ENCODE measurements around the gene B3GALT6. TPM values are rescaled to one million over a fixed set of nuclear protein-coding genes. Genes with fewer than 3 reads are reported as not detected.
"Not testable (repeated sequence)": the region's sequence is repeated elsewhere in the genome, so short reads cannot be mapped to it uniquely, and the experiment has no call there.

The B3GALT6 gene
- polyA plus RNA-seq, 4 donors = 2.7 to 13.7 (median 6.8) TPM

DNA sequence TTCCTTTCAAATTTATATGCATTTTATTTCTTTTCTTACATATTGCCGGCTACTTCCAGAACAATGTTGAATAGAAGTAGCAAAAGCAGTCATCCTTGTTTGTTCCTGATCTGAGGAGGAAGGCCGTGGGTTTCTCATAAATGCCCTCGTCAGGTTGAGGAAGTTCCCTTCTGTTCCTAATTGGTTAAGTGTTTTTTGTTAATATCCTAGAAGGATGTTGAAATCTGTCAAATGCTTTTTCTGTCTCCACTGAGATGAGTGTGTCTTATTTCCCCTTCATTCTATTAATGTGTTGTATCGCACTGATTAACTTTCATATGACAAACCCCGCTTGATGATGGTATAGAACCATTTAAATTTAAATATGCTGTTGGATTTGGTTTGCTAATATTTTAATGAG is 42.9 kb upstream of the B3GALT6 start:
- no peak overlapping the region for H3K27ac ChIP-seq (ENCODE audit: low read depth in 1 of 3, low read length in 2 of 3)
- FAIRE-seq = no peak

DNA sequence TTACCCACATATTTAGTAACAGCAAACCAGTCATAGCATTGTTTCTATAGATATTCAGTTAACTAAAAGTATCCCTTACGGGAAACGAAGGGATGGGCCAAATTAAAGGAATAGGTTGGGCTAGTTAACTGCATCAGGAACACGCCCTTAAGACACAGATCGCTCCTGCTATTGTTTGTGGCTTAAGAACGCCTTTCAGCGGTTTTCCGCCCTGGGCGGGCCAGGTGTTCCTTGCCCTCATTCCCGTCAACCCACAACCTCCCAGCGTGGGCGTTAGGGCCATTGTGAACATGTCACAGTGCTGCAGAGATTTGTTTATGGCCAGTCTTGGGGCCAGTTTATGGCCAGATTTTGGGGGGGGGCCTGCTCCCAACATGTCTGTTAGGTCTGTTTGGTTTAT is 40.3 kb upstream of the B3GALT6 start:
- H3K4me1 ChIP-seq (ENCODE audit: control insufficient read depth in 3 of 3, insufficient read depth in 2 of 3, low read depth in 1 of 3, low read length in 2 of 3) = no peaks in the 10 kb centered on the region
- peaks cover 0 to 1% (median 0%) of the 10 kb centered on the region in 3 donors for H3K27me3 ChIP-seq (ENCODE audit: control insufficient read depth in 3 of 3, insufficient read depth in 3 of 3, low read length in 3 of 3)
- no peak for FAIRE-seq
- WGBS, 3 donors = 84 to 94% (median 90%) methylated on average over 11 of the region's 11 CpGs
- no peak for DNase-seq
- H3K36me3 ChIP-seq (ENCODE audit: control insufficient read depth in 3 of 3, insufficient read depth in 2 of 3, low read depth in 1 of 3, low read length in 3 of 3) = no peaks in the 10 kb centered on the region
- no peak overlapping the region for H3K27ac ChIP-seq (ENCODE audit: low read depth in 1 of 3, low read length in 2 of 3)
- H3K9me3 ChIP-seq (ENCODE audit: control insufficient read depth in 2 of 2, insufficient read depth in 1 of 2, low read depth in 1 of 2, low read length in 1 of 2) = peaks cover 0 to 13% of the 10 kb centered on the region in 2 donors
- H3K4me3 ChIP-seq (ENCODE audit: low read depth in 1 of 3, low read length in 3 of 3) = no peak overlapping the region

More for the DNA sequence above, 42.9 kb upstream of the B3GALT6 start:
- no peak for DNase-seq
- 72 to 83% (median 72%) methylated on average over 5 of the region's 5 CpGs for WGBS, 3 donors
- Histone ChIP-seq H3K9me3 (ENCODE audit: control insufficient read depth in 2 of 2, insufficient read depth in 1 of 2, low read depth in 1 of 2, low read length in 1 of 2) (peaks cover 0 to 4% of the 10 kb centered on the region in 2 donors), H3K4me3 (ENCODE audit: low read depth in 1 of 3, low read length in 3 of 3) (no peak overlapping the region), H3K4me1 (ENCODE audit: control insufficient read depth in 3 of 3, insufficient read depth in 2 of 3, low read depth in 1 of 3, low read length in 2 of 3) (no peaks in the 10 kb centered on the region), H3K36me3 (ENCODE audit: control insufficient read depth in 3 of 3, insufficient read depth in 2 of 3, low read depth in 1 of 3, low read length in 3 of 3) (no peaks in the 10 kb centered on the region), H3K27me3 (ENCODE audit: control insufficient read depth in 3 of 3, insufficient read depth in 3 of 3, low read length in 3 of 3) (peaks cover 0 to 1% (median 0%) of the 10 kb centered on the region in 3 donors)

DNA sequence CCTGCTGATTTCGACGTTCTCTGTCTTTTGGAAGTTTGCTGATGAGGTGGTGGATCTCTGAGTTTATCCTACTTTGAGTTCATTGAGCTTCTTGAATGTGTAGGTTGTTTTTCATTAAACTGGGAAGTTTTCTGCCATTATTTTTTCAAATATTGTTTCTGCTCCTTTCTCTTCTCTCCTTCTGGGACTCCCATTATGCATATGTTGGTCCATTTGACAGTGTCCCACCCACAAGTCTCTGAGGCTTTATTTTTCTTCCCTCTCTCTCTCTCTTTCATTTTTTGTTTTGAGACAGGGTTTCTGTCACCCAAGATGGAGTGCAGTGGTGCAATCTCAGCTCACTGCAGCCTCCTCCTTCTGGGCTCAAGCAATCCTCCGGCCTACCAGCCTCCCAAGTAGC is 37.3 kb upstream of the B3GALT6 start:
- Histone ChIP-seq H3K27ac (ENCODE audit: low read depth in 1 of 3, low read length in 2 of 3) (no peak overlapping the region), H3K4me1 (ENCODE audit: control insufficient read depth in 3 of 3, insufficient read depth in 2 of 3, low read depth in 1 of 3, low read length in 2 of 3) (no peaks in the 10 kb centered on the region), H3K9me3 (ENCODE audit: control insufficient read depth in 2 of 2, insufficient read depth in 1 of 2, low read depth in 1 of 2, low read length in 1 of 2) (peaks cover 0 to 13% of the 10 kb centered on the region in 2 donors), H3K27me3 (ENCODE audit: control insufficient read depth in 3 of 3, insufficient read depth in 3 of 3, low read length in 3 of 3) (peaks cover 0 to 12% (median 1%) of the 10 kb centered on the region in 3 donors), H3K4me3 (ENCODE audit: low read depth in 1 of 3, low read length in 3 of 3) (no peak overlapping the region), H3K36me3 (ENCODE audit: control insufficient read depth in 3 of 3, insufficient read depth in 2 of 3, low read depth in 1 of 3, low read length in 3 of 3) (no peaks in the 10 kb centered on the region)
- DNase-seq = no peak
- FAIRE-seq = no peak
- WGBS, 3 donors = 82 to 93% (median 92%) methylated on average over 3 of the region's 3 CpGs

DNA sequence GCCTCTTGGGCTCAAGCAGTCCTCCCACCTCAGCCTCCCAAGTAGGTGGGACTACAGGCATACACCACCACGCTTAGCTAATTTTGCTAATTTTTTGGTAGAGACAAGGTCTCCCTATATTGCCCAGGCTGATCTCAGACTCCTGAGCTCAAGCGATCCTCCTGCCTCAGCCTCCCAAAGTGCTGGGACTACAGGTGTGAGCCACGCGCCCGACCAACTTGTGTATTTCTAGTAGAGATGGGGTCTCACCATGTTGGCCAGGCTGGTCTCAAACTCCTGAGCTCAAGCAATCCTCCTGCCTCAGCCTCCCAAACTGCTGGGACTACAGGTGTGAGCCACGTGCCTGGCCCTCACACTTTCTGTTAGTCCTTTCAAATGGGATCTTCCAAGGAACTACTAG is 36.3 kb upstream of the B3GALT6 start:
- FAIRE-seq; H3K4me3 ChIP-seq (ENCODE audit: low read depth in 1 of 3, low read length in 3 of 3); H3K4me1 ChIP-seq (ENCODE audit: control insufficient read depth in 3 of 3, insufficient read depth in 2 of 3, low read depth in 1 of 3, low read length in 2 of 3); DNase-seq; H3K36me3 ChIP-seq (ENCODE audit: control insufficient read depth in 3 of 3, insufficient read depth in 2 of 3, low read depth in 1 of 3, low read length in 3 of 3); H3K27ac ChIP-seq (ENCODE audit: low read depth in 1 of 3, low read length in 2 of 3): not testable (repeated sequence)
- Histone ChIP-seq H3K27me3 (ENCODE audit: control insufficient read depth in 3 of 3, insufficient read depth in 3 of 3, low read length in 3 of 3) (peaks cover 0 to 22% (median 1%) of the 10 kb centered on the region in 3 donors), H3K9me3 (ENCODE audit: control insufficient read depth in 2 of 2, insufficient read depth in 1 of 2, low read depth in 1 of 2, low read length in 1 of 2) (peaks cover 0 to 13% of the 10 kb centered on the region in 2 donors)
- 87 to 96% (median 92%) methylated on average over 6 of the region's 6 CpGs for WGBS, 3 donors

DNA sequence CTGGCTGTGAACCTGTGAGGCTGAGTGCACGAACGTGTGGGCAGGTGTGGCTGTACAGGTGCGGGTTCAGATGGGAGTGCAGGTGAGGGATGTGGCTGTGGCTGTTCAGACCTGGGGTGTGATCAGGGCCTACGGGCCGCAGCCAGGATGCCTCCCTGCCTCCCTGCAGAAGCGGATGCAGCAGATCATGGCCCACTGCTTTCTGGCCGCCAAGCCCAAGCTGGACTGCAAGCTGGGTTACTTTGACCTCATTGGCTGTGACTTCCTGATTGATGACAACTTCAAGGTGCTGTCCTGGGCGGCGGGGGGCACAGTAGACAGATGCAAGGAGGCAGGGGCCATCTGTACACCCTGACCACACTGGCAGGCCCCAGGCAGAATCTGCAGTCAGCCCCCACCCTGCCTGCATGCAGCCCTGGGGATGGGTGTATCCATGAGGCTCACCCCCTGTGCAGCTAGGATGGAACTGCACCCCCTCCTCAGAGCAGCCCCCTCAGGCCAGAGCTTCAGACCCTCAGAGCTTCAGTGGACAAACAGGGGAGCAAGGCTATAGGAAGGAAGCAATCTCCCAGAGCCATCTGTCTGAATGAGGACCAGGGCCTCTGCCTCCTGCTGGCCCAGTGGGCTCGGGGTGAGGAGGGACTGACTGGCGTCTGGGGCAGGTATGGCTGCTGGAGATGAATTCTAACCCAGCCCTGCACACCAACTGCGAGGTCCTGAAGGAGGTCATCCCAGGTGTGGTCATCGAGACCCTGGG is 35.4 kb upstream of the B3GALT6 start:
- FAIRE-seq = no peak
- no peak for DNase-seq

DNA sequence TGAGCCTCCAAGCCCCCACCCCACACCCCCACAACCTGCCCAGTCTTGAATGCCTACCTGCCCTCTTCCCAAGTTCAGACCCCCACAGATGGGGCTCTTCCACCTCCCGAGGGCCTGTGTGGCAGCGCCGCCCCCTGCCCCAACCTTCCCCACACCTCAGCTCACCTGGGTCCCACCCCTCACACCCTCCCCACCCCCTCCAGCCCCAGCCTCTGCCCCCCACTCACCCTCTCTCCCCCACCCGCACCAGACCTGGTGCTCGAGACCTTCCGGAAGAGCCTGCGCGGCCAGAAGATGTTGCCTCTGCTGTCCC is 34.9 kb upstream of the B3GALT6 start:
- FAIRE-seq (no peak), DNase-seq (no peak)
- WGBS, 3 donors = 75 to 95% (median 85%) methylated on average over 3 to 8 of the region's 8 CpGs
- no peaks in the 10 kb centered on the region for H3K36me3 ChIP-seq (ENCODE audit: control insufficient read depth in 3 of 3, insufficient read depth in 2 of 3, low read depth in 1 of 3, low read length in 3 of 3)
- peaks cover 0 to 27% (median 1%) of the 10 kb centered on the region in 3 donors for H3K27me3 ChIP-seq (ENCODE audit: control insufficient read depth in 3 of 3, insufficient read depth in 3 of 3, low read length in 3 of 3)
- H3K4me1 ChIP-seq (ENCODE audit: control insufficient read depth in 3 of 3, insufficient read depth in 2 of 3, low read depth in 1 of 3, low read length in 2 of 3) = no peaks in the 10 kb centered on the region
- H3K4me3 ChIP-seq (ENCODE audit: low read depth in 1 of 3, low read length in 3 of 3) = no peak overlapping the region
- no peak overlapping the region for H3K27ac ChIP-seq (ENCODE audit: low read depth in 1 of 3, low read length in 2 of 3)
- H3K9me3 ChIP-seq (ENCODE audit: control insufficient read depth in 2 of 2, insufficient read depth in 1 of 2, low read depth in 1 of 2, low read length in 1 of 2) = peaks cover 0 to 9% of the 10 kb centered on the region in 2 donors

More for the DNA sequence above, 35.4 kb upstream of the B3GALT6 start:
- peaks cover 0 to 13% of the 10 kb centered on the region in 2 donors for H3K9me3 ChIP-seq (ENCODE audit: control insufficient read depth in 2 of 2, insufficient read depth in 1 of 2, low read depth in 1 of 2, low read length in 1 of 2)
- H3K27me3 ChIP-seq (ENCODE audit: control insufficient read depth in 3 of 3, insufficient read depth in 3 of 3, low read length in 3 of 3) = peaks cover 0 to 26% (median 1%) of the 10 kb centered on the region in 3 donors
- WGBS, 3 donors = 56 to 78% (median 70%) methylated on average over 11 to 13 of the region's 13 CpGs
- no peaks in the 10 kb centered on the region for H3K36me3 ChIP-seq (ENCODE audit: control insufficient read depth in 3 of 3, insufficient read depth in 2 of 3, low read depth in 1 of 3, low read length in 3 of 3)
- no peak overlapping the region for H3K27ac ChIP-seq (ENCODE audit: low read depth in 1 of 3, low read length in 2 of 3)
- no peak overlapping the region for H3K4me3 ChIP-seq (ENCODE audit: low read depth in 1 of 3, low read length in 3 of 3)
- no peaks in the 10 kb centered on the region for H3K4me1 ChIP-seq (ENCODE audit: control insufficient read depth in 3 of 3, insufficient read depth in 2 of 3, low read depth in 1 of 3, low read length in 2 of 3)

DNA sequence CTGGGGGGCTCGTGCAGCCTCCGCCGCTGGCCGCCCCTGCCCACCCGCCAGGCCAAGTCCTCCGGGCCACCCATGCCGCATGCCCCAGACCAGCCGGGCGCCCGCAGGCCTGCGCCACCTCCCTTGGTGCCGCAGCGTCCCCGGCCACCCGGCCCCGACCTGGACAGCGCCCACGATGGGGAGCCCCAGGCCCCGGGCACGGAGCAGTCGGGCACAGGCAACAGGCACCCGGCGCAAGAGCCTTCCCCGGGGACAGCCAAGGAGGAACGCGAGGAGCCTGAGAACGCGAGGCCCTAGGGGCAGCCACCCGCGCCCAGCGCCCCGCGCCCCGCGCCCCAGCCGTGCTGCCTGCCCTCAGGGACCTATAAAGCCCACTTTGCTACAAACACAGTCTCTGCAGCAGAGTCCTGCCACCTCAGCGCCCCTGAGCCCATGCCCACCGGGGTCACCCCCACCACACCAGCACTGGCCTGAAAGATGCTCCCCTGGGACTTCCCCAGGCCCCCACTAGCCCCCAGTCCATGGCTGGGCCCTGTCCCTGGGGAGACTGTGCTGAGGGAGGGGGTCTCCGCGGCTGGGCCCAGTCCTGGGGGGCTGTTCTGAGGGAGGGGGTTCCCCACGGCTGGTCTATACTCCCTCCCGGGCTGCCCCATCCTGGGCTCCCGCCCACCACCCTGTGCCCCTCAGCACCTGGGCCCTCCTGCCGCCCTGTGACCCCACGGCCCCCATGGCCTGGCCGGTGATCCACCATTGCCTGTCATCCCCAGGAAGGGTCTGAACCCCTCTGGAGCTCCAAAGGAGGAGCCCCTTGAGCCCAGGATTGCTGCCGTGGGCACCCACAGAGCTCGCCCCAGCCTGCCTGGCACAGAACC is 34.2 kb upstream of the B3GALT6 start:
- H3K27ac ChIP-seq (ENCODE audit: low read depth in 1 of 3, low read length in 2 of 3) = no peak overlapping the region
- H3K4me3 ChIP-seq (ENCODE audit: low read depth in 1 of 3, low read length in 3 of 3) = no peak overlapping the region
- no peaks in the 10 kb centered on the region for H3K36me3 ChIP-seq (ENCODE audit: control insufficient read depth in 3 of 3, insufficient read depth in 2 of 3, low read depth in 1 of 3, low read length in 3 of 3)
- H3K9me3 ChIP-seq (ENCODE audit: control insufficient read depth in 2 of 2, insufficient read depth in 1 of 2, low read depth in 1 of 2, low read length in 1 of 2) = peaks cover 0 to 9% of the 10 kb centered on the region in 2 donors
- peaks cover 0 to 28% (median 1%) of the 10 kb centered on the region in 3 donors for H3K27me3 ChIP-seq (ENCODE audit: control insufficient read depth in 3 of 3, insufficient read depth in 3 of 3, low read length in 3 of 3)
- FAIRE-seq (no peak), DNase-seq (no peak)
- WGBS, 3 donors = 89 to 91% (median 90%) methylated on average over 39 to 48 of the region's 48 CpGs
- H3K4me1 ChIP-seq (ENCODE audit: control insufficient read depth in 3 of 3, insufficient read depth in 2 of 3, low read depth in 1 of 3, low read length in 2 of 3) = no peaks in the 10 kb centered on the region

DNA sequence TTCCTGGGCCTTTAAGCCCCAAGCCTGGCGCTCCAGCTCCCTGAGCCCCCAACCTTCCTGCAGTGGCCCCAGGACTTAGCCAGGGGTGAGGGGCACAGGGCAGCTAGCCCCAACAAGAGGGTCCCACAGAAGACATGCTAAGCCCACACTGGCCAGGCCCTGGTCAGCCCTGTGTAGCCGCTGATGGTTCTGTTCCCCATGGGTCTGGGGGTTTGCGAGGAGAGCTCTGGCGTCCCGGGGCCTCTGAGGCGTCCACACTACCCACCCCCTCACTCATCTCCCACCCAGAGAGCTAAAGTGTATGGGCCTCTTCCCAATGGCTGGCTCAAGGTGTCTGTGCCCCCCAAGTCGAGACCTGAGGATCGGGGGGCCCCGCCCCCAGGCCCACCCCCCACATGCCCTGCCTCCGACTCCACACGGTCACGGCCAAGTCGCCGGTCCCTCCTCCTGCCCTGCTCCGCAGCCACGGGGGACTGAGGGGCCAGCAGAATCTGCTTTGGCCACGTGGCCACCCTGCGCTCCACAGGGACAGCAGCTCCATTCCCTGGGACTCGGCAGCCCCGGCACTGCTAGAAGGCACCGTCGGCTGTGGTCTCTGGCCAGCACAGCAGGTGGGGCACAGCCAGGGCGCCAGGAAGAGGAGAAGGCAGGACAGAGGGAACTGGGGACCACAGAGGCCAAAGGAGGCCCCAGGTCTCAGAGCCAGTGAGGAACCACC is 33.5 kb upstream of the B3GALT6 start:
- Histone ChIP-seq H3K4me3 (ENCODE audit: low read depth in 1 of 3, low read length in 3 of 3) (no peak overlapping the region), H3K27me3 (ENCODE audit: control insufficient read depth in 3 of 3, insufficient read depth in 3 of 3, low read length in 3 of 3) (peaks cover 1 to 35% (median 4%) of the 10 kb centered on the region in 3 donors), H3K27ac (ENCODE audit: low read depth in 1 of 3, low read length in 2 of 3) (no peak overlapping the region), H3K36me3 (ENCODE audit: control insufficient read depth in 3 of 3, insufficient read depth in 2 of 3, low read depth in 1 of 3, low read length in 3 of 3) (no peaks in the 10 kb centered on the region), H3K4me1 (ENCODE audit: control insufficient read depth in 3 of 3, insufficient read depth in 2 of 3, low read depth in 1 of 3, low read length in 2 of 3) (no peaks in the 10 kb centered on the region), H3K9me3 (ENCODE audit: control insufficient read depth in 2 of 2, insufficient read depth in 1 of 2, low read depth in 1 of 2, low read length in 1 of 2) (peaks cover 0 to 9% of the 10 kb centered on the region in 2 donors)
- no peak for DNase-seq
- no peak for FAIRE-seq
- WGBS, 3 donors = 68 to 75% (median 71%) methylated on average over 20 to 23 of the region's 23 CpGs
